PC-3 (cell line): Measurements from ENCODE around the gene SLC4A4.

ENCODE experiments used
- EZH2 ChIP-seq: fragments of 300-600 bp; sonication (generic); IDR thresholded peaks from one replicate; pipeline ENCODE4 v1.6.1; 2017; ENCODE audit warnings: antibody characterized with exemption, mild to moderate bottlenecking, low read length; ENCODE audit not compliant: unreplicated experiment
- TF ChIP-seq, protein P1 (sequence below): fragments of 300-600 bp; sonication (generic); conservative IDR thresholded peaks from 2 replicates; pipeline ENCODE4 v1.5.1; 2017; ENCODE audit warnings: antibody characterized with exemption, low read depth, mild to moderate bottlenecking, low read length

DNA sequence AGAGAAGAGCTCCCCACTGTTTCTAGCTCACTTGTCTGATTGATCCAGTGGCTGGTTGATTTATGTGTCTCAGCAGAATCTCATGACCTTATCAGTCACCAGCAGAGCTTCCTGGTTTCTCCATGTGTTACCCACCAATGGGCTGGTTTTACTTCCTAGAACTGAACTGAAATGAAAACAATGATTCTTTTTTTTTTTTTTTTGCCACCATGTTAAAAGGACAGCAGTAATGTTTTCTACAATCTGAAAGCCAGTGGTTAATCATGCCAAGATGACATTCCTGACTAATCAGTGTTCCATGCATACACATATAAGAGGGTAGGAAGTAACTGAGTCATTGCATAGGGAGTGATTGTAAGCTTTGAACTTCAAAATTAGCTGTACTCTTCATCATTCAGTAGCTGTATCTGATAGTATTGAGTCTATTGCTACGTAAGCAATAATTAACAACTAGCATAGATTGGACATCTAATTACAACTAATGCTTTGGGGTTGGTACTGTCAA, 67.7 kb downstream of the SLC4A4 start:
- TF ChIP-seq, protein P1, sequence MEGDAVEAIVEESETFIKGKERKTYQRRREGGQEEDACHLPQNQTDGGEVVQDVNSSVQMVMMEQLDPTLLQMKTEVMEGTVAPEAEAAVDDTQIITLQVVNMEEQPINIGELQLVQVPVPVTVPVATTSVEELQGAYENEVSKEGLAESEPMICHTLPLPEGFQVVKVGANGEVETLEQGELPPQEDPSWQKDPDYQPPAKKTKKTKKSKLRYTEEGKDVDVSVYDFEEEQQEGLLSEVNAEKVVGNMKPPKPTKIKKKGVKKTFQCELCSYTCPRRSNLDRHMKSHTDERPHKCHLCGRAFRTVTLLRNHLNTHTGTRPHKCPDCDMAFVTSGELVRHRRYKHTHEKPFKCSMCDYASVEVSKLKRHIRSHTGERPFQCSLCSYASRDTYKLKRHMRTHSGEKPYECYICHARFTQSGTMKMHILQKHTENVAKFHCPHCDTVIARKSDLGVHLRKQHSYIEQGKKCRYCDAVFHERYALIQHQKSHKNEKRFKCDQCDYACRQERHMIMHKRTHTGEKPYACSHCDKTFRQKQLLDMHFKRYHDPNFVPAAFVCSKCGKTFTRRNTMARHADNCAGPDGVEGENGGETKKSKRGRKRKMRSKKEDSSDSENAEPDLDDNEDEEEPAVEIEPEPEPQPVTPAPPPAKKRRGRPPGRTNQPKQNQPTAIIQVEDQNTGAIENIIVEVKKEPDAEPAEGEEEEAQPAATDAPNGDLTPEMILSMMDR, result no peak
- TF ChIP-seq EZH2, result no peak
